K562 (cell line): ENCODE data around the gene SRC. TPM values are rescaled to one million over a fixed set of nuclear protein-coding genes. Genes with fewer than 3 reads are reported as not detected.

ENCODE experiments used
- ATAC-seq: fragments of 200-7000 bp; cut with Tn5 transposase; 3 replicates; pipeline ENCODE4 v1.9.1; 2020; ENCODE audit warnings: moderate library complexity
- BruUV-seq: library from RNA; stranded (reverse); fragments of 400-500 nt; replicated peaks from 2 replicates; lab custom pipeline; 2021; lab: Mats Ljungman, UMichigan
- CTCF ChIA-PET: fragments of 300-600 bp; formaldehyde crosslinking; extraction: SDS; loops from one replicate; lab custom pipeline; 2021; ENCODE audit warnings: low intra/inter-chr PET ratio; lab: Yijun Ruan, JAX
- POLR2A ChIA-PET: fragments of 300-600, 350-650 bp; sonication (Branson Sonifier 250); formaldehyde crosslinking; extraction: SDS; loops from one replicate; lab custom pipeline; 2021; ENCODE audit warnings: antibody characterized with exemption, inconsistent platforms; lab: Yijun Ruan, JAX
- DNase-seq, 4 experiments: peaks; one replicate each; pipeline versions ENCODE4 v3.0.0 to v3.0.0-alpha.2; 2011 to 2018; ENCODE audit warnings: low spot score in 3 of 4, mixed read lengths in 3 of 4; ENCODE audit errors: extremely low read depth in 1 of 4
- FAIRE-seq: peaks from 2 replicates; lab custom pipeline; 2011; peaks lifted over from hg19 to GRCh38; lab: Jason Lieb, UNC
- H2AFZ ChIP-seq: 2 replicates; pipeline ENCODE4 v1.6.0; 2011; ENCODE audit warnings: low read depth, low read length, control low read depth, inconsistent platforms
- H3K27ac ChIP-seq: fragments of 200-600 bp; 3 replicates; pipeline ENCODE4 v1.8.0; 2011; ENCODE audit warnings: low read depth, mild to moderate bottlenecking, control low read depth, inconsistent platforms, low read length, moderate library complexity, mixed read lengths; ENCODE audit errors: extremely low read depth
- H3K27me3 ChIP-seq, 2 experiments: fragments of 300-600 bp in 1 of 2; 2 replicates in 1 of 2; 3 replicates in 1 of 2; pipeline versions ENCODE4 v1.6.0 to v1.8.0; 2011; ENCODE audit warnings: inconsistent platforms in 2 of 2, low read length in 2 of 2, mild to moderate bottlenecking in 1 of 2, mixed read lengths in 1 of 2, moderate library complexity in 1 of 2; ENCODE audit not compliant: control insufficient read depth in 2 of 2, insufficient read depth in 2 of 2
- H3K36me3 ChIP-seq: fragments of 300-600 bp; 3 replicates; pipeline ENCODE4 v1.8.0; 2011; ENCODE audit warnings: mild to moderate bottlenecking, low read length, inconsistent platforms; ENCODE audit not compliant: control insufficient read depth, insufficient read depth
- H3K4me1 ChIP-seq, 2 experiments: fragments of 200-600 bp in 1 of 2; replicated peaks in 1 of 2; 2 replicates in 1 of 2; 3 replicates in 1 of 2; pipeline versions ENCODE4 v1.5.1 to v1.8.0; 2011; ENCODE audit warnings: inconsistent platforms in 2 of 2, low read length in 2 of 2, mild to moderate bottlenecking in 1 of 2, mixed read lengths in 1 of 2, moderate library complexity in 1 of 2; ENCODE audit not compliant: control insufficient read depth in 2 of 2, insufficient read depth in 2 of 2
- H3K4me2 ChIP-seq: 2 replicates; pipeline ENCODE4 v1.6.1; 2011; ENCODE audit warnings: low read length, control low read depth, inconsistent platforms, mixed read lengths; ENCODE audit not compliant: insufficient read depth
- H3K4me3 ChIP-seq: fragments of 200-600 bp; sonication (generic), shearing (Covaris generic); 2 replicates; pipeline ENCODE4 v1.5.1; 2016; ENCODE audit warnings: control low read depth, inconsistent platforms
- H3K79me2 ChIP-seq: fragments of 200-600 bp; 3 replicates; pipeline ENCODE4 v1.8.0; 2011; ENCODE audit warnings: low read length, inconsistent platforms; ENCODE audit not compliant: control insufficient read depth, insufficient read depth
- H3K9ac ChIP-seq, 2 experiments: 2 replicates each; pipeline versions ENCODE4 v1.6.0 to v1.6.1; 2011; ENCODE audit warnings: low read depth in 2 of 2, low read length in 2 of 2, control low read depth in 1 of 2, inconsistent platforms in 1 of 2, mild to moderate bottlenecking in 1 of 2, mixed read lengths in 1 of 2; ENCODE audit not compliant: insufficient read depth in 1 of 2
- H3K9me1 ChIP-seq: one replicate; pipeline ENCODE4 v1.6.0; 2011; ENCODE audit warnings: inconsistent platforms, mild to moderate bottlenecking, low read length, moderate library complexity; ENCODE audit not compliant: control insufficient read depth, insufficient read depth
- H3K9me3 ChIP-seq: replicated peaks from 2 replicates; pipeline ENCODE4 v1.5.1; 2011; ENCODE audit warnings: low read depth, low read length, inconsistent platforms; ENCODE audit not compliant: control insufficient read depth, insufficient read depth
- H4K20me1 ChIP-seq: replicated peaks from 2 replicates; pipeline ENCODE4 v1.6.1; 2011; ENCODE audit warnings: low read length, inconsistent platforms, mixed read lengths; ENCODE audit not compliant: control insufficient read depth, insufficient read depth
- BACH1 ChIP-seq: fragments of 200-800 bp; sonication (Bioruptor generic); IDR thresholded peaks from 2 replicates; pipeline ENCODE4 v1.6.1; 2016; ENCODE audit warnings: missing genetic modification characterization, missing compliant biosample characterization
- BCOR ChIP-seq: fragments of 450-650 bp; IDR thresholded peaks from 2 replicates; pipeline ENCODE4 v1.6.1; 2016
- CBFA2T2 ChIP-seq: fragments of 450-650 bp; conservative IDR thresholded peaks from 2 replicates; pipeline ENCODE4 v1.6.1; 2017; ENCODE audit warnings: mild to moderate bottlenecking
- CBFA2T3 ChIP-seq: fragments of 450-650 bp; IDR thresholded peaks from 2 replicates; pipeline ENCODE4 v1.6.1; 2017
- FUS ChIP-seq: fragments of 200-400 bp; formaldehyde crosslinking; optimal IDR thresholded peaks from 2 replicates; pipeline ENCODE3; 2017; ENCODE audit warnings: low read depth, low read length
- GABPA ChIP-seq: fragments of 200-800 bp; sonication (Bioruptor generic); conservative IDR thresholded peaks from 2 replicates; pipeline ENCODE4 v1.6.1; 2016; ENCODE audit warnings: low read depth, missing genetic modification characterization, missing compliant biosample characterization
- MAFK ChIP-seq: IDR thresholded peaks from 2 replicates; pipeline ENCODE4 v1.6.1; 2011; ENCODE audit warnings: low read length, improper control_type of control experiment
- PHF21A ChIP-seq: fragments of 450-650 bp; IDR thresholded peaks from 2 replicates; pipeline ENCODE4 v1.6.1; 2017; ENCODE audit warnings: low read depth, borderline replicate concordance
- SAFB2 ChIP-seq: fragments of 200-400 bp; formaldehyde crosslinking; IDR thresholded peaks from 2 replicates; pipeline ENCODE4 v1.6.1; 2018; ENCODE audit warnings: borderline replicate concordance, low read length, low read depth, moderate library complexity; ENCODE audit not compliant: severe bottlenecking
- SAP30 ChIP-seq: fragments of 200-600 bp; sonication (generic); IDR thresholded peaks from 2 replicates; pipeline ENCODE4 v1.6.1; 2012; ENCODE audit warnings: borderline replicate concordance, low read depth, mild to moderate bottlenecking, moderate library complexity, low read length, control low read depth, inconsistent platforms; ENCODE audit not compliant: insufficient read depth, poor library complexity, severe bottlenecking
- YY1 ChIP-seq, 3 experiments: IDR thresholded peaks; 2 replicates each; pipeline ENCODE4 v1.6.1; 2011; ENCODE audit warnings: low read length in 2 of 3, mild to moderate bottlenecking in 2 of 3, moderate library complexity in 2 of 3, borderline replicate concordance in 1 of 3, control low read depth in 1 of 3, low read depth in 1 of 3; ENCODE audit not compliant: insufficient read depth in 3 of 3, insufficient replicate concordance in 2 of 3, control insufficient read depth in 1 of 3, insufficient read length in 1 of 3; ENCODE audit errors: extremely low read depth in 1 of 3
- ZBTB17 ChIP-seq: fragments of 450-650 bp; formaldehyde crosslinking; IDR thresholded peaks from 2 replicates; pipeline ENCODE4 v1.4.0; 2020; ENCODE audit warnings: mild to moderate bottlenecking
- ZBTB8A ChIP-seq: fragments of 450-650 bp; IDR thresholded peaks from 2 replicates; pipeline ENCODE4 v1.6.1; 2018; ENCODE audit warnings: mild to moderate bottlenecking, moderate library complexity; ENCODE audit not compliant: partially characterized antibody
- WGBS: fragments of 100-300 bp; shearing (Covaris generic); methylation state at CpG from one replicate; pipeline ENCODE4 v1.1.6; 2016; ENCODE audit warnings: low coverage, mixed read lengths; ENCODE audit not compliant: insufficient coverage; ENCODE audit errors: missing lambda C conversion rate; 5-methylcytosine and 5-hydroxymethylcytosine counted together
- in situ Hi-C: fragments of 300-500 bp; cut with MboI; formaldehyde crosslinking; loops from 4 replicates; pipeline ENCODE4 v1.15.0; 2018; ENCODE audit warnings: inconsistent platforms, mixed read lengths
- intact Hi-C: fragments of 100-400 bp; cut with micrococcal nuclease; formaldehyde crosslinking; loops from 2 replicates; pipeline ENCODE4 v1.14.2; 2022
- polyA plus RNA-seq, 8 experiments: library from polyadenylated mRNA; depleted of rRNA in 4 of 8; stranded (reverse) in 5 of 8; unstranded in 3 of 8; fragments of >200 nt; fragmentation: Nextera tagmentation in 2 of 8; fragmentation: Illumina TruSeq in 1 of 8; extraction: Ambion mirVana in 2 of 8; extraction: Trizol in 1 of 8; gene quantifications; 2 replicates each; pipeline versions ENCODE4 v1.2.1 to v1.2.3, GENCODE V29; 2011 to 2014; ENCODE audit warnings: inconsistent platforms in 1 of 8, missing spikeins in 1 of 8
- total RNA-seq, 7 experiments: library from RNA; depleted of rRNA in 6 of 7; stranded (reverse); fragments of >200 nt in 6 of 7; fragmentation: Illumina TruSeq in 2 of 7; extraction: Trizol in 2 of 7; gene quantifications; 2 replicates each; pipeline versions ENCODE4 v1.2.1 to v1.2.3, GENCODE V29; 2011 to 2021; ENCODE audit warnings: low replicate concordance in 1 of 7
- TF ChIP-seq, protein P1 (sequence below): fragments of 250-450 bp; sonication (Bioruptor Pico); IDR thresholded peaks from 2 replicates; pipeline ENCODE4 v1.5.0; 2021; ENCODE audit warnings: mild to moderate bottlenecking, moderate library complexity
- TF ChIP-seq, protein P2 (sequence below): sonication (generic); formaldehyde crosslinking; IDR thresholded peaks from 2 replicates; pipeline ENCODE4 v1.8.1; 2023; ENCODE audit warnings: mild to moderate bottlenecking, missing genetic modification reagents
- TF ChIP-seq, protein P3 (sequence below): fragments of 450-650 bp; IDR thresholded peaks from 2 replicates; pipeline ENCODE4 v1.6.1; 2016; ENCODE audit warnings: low read depth, mild to moderate bottlenecking, moderate library complexity

SRC gene
- total and polyA plus RNA-seq, 9 of the 15 experiments (the other 6 are each of a cell fraction or from before 2014, with no cell fraction given) = 0.06 to 8.5 (median 3.1) TPM

DNA sequence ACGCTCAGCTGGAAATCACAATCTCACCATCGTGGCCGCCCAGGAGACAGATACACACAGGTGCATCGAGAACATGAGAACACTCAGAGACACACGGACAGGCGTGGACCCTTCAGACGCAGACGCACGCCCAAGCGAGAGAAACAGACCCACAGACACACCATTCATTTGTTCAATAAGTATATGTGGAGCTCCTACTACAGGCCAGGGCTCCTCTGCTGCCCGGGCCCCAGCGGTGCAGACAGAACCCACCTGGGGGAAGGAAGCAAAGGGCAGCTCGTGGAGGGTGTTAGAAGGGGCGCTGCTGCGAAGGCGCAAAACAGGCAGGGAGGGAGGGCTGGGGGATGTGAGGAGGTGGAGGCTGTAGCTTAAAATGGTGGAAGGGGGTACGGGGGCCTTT lies 39.2 kb downstream of the SRC start:
- Histone ChIP-seq H2AFZ (peak overlapping the region; percentile 90), H3K27ac (peak overlapping the region; percentile 55; the same call in 1 of the 3 replicates), H4K20me1 (no peaks in the 10 kb centered on the region)
- in situ Hi-C loops = no loop called here
- TF ChIP-seq MAFK (no peak), BCOR (no peak), PHF21A (no peak), GABPA (tag) (no peak), CBFA2T3 (no peak), BACH1 (tag) (no peak), YY1 (IDR thresholded peaks at IDR 0.05; ENCODE audit: borderline replicate concordance in 1 of 3, control insufficient read depth in 1 of 3, extremely low read depth in 1 of 3, insufficient read depth in 3 of 3, insufficient read length in 1 of 3, insufficient replicate concordance in 2 of 3, low read depth in 1 of 3, low read length in 2 of 3) (no peak), ZBTB17 (CRISPR knock-in tag) (no peak), FUS (no peak), CBFA2T2 (no peak), SAP30 (no peak), ZBTB8A (no peak), SAFB2 (no peak)
- TF ChIP-seq, protein P1, sequence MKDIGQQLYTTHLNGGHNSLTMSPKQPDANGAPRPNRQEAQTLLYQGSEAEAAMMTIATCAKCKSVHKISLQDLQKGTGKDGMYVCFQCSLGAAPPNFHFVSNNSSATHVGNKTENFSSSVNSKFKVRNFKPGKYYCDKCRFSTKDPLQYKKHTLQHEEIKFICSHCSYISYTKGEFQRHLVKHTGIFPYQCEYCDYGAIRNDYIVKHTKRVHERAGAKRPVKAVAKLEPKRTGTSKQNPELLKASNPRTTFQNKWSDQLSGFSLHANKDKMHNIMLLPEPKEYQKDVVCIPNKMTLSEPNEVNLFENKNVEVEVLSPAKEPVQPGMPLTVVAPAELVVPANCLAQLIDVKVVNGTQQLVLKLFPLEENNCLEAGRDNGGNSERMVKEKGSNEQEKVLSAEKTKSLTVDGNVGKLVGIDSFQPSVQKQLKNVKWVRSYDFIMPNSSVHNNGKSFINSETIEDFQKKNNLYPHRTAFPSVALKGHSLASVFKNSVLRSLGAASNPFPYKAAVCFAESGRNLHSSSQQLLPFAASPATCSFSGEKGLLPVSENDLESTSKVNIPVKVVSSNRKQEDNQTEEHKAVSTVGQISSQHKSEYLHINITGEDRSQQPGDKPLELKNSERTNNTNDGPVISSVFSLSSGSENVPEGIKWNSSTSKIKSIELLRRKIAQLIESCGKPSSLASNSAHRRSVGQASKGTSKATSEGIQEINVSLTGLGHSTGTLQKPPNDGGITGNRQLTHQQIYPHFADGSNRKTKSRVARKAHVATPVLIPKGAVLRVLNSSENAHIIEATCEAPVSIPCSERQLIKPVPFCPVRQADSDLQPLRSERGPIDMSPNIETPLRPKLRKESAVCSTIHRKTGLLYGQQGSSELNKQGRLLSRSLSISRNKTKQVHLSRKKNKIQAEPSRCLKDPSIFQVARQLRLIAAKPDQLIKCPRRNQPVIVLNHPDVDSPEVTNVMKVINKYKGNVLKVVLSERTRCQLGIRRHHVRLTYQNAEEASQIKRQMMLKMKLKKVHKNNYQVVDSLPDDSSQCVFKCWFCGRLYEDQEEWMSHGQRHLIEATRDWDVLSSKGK (CRISPR knock-in tag) = no peak
- TF ChIP-seq, protein P2, sequence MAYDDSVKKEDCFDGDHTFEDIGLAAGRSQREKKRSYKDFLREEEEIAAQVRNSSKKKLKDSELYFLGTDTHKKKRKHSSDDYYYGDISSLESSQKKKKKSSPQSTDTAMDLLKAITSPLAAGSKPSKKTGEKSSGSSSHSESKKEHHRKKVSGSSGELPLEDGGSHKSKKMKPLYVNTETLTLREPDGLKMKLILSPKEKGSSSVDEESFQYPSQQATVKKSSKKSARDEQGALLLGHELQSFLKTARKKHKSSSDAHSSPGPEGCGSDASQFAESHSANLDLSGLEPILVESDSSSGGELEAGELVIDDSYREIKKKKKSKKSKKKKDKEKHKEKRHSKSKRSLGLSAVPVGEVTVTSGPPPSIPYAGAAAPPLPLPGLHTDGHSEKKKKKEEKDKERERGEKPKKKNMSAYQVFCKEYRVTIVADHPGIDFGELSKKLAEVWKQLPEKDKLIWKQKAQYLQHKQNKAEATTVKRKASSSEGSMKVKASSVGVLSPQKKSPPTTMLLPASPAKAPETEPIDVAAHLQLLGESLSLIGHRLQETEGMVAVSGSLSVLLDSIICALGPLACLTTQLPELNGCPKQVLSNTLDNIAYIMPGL (CRISPR knock-in tag) = no peak
- TF ChIP-seq, protein P3, sequence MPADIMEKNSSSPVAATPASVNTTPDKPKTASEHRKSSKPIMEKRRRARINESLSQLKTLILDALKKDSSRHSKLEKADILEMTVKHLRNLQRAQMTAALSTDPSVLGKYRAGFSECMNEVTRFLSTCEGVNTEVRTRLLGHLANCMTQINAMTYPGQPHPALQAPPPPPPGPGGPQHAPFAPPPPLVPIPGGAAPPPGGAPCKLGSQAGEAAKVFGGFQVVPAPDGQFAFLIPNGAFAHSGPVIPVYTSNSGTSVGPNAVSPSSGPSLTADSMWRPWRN = no peak
- TF ChIP-seq, all 486 proteins: peak for 0
- BruUV-seq = no TSS peak
- POLR2A ChIA-PET = interaction anchor here (0.6 to 1.4 kb wide), 5 partner anchors 8 to 102 kb away, joined by 3 to 4 read pairs (median 4); no protein-coding TSS in a partner anchor
- DNase-seq (no peak), FAIRE-seq (no peak), ATAC-seq (no peak)
- Histone ChIP-seq H3K9me1 (no peaks in the 10 kb centered on the region), H3K4me1 (peaks cover 18 to 63% of the 10 kb centered on the region in 2 experiments), H3K9ac (peak overlapping the region; percentile 49 to 92), H3K4me2 (peak overlapping the region; percentile 75), H3K27me3 (no peaks in the 10 kb centered on the region), H3K36me3 (no peaks in the 10 kb centered on the region), H3K79me2 (peaks cover 3% of the 10 kb centered on the region; the same call in 1 of the 3 replicates), H3K4me3 (no peak overlapping the region), H3K9me3 (no peaks in the 10 kb centered on the region)
- intact Hi-C loops = loop anchor here (5.0 kb wide), 1 partner anchor 188 kb away; no protein-coding TSS in a partner anchor
- CTCF ChIA-PET = interaction anchor here (3.0 kb wide), 1 partner anchor 103 kb away, joined by 19 read pairs; no protein-coding TSS in a partner anchor
- WGBS = 68% methylated on average over 14 of the region's 17 CpGs
